Subcutaneous adipose tissue (tissue), 4 donors: ENCODE results near the gene DNM3. TPM values are rescaled to one million over a fixed set of nuclear protein-coding genes. Genes with fewer than 3 reads are reported as not detected.

Experiments used
- CTCF ChIP-seq: fragments of 450-650 bp; IDR thresholded peaks from one replicate; pipeline ENCODE4 v1.5.1; 2016; ENCODE audit warnings: low read depth, mild to moderate bottlenecking, control low read depth, antibody characterized with exemption, moderate library complexity
- total RNA-seq, 4 donors: library from RNA; depleted of rRNA; stranded (reverse); fragments of >200 nt; gene quantifications; one replicate each; pipeline ENCODE4 v1.1.0, GENCODE V29; 2016

DNM3 gene
- total RNA-seq, 4 donors from 2014 or later: 4.1 to 8.8 (median 7.6) TPM

GRCh38 chr1:172239901-172240300 lies 398.6 kb downstream of the DNM3 start:
- no peak for TF ChIP-seq CTCF

- TF ChIP-seq CTCF: no peak
Measured at GRCh38 chr1:172241540-172241939, 400.2 kb downstream of the DNM3 start.

- TF ChIP-seq CTCF: no peak
Measured at GRCh38 chr1:172244865-172245264, 403.6 kb downstream of the DNM3 start.

GRCh38 chr1:172245788-172246187 lies 404.5 kb downstream of the DNM3 start:
- no peak for TF ChIP-seq CTCF

- TF ChIP-seq CTCF: no peak
Measured at GRCh38 chr1:172246521-172247390, 405.5 kb downstream of the DNM3 start.

- no peak for TF ChIP-seq CTCF
Measured at GRCh38 chr1:172251486-172251885, 410.2 kb downstream of the DNM3 start.

GRCh38 chr1:172252321-172252720 lies 411.0 kb downstream of the DNM3 start:
- TF ChIP-seq CTCF: no peak
